GM21390 (cell line): ENCODE results near the gene ADAT1.
A peak's percentile ranks its signal among the peaks of the same experiment; 100 is the strongest.

Source experiments
- ATAC-seq: cut with Tn5 transposase; IDR thresholded peaks from one replicate; pipeline ENCODE4 v1.9.1; 2021; ENCODE audit not compliant: unreplicated experiment

The ADAT1 gene

GRCh38 chr16:75578212-75578611 lies 44.9 kb downstream of the ADAT1 start:
- no peak for ATAC-seq

- peak; percentile 58 for ATAC-seq
Measured at GRCh38 chr16:75576384-75576811, 46.7 kb downstream of the ADAT1 start.

- no peak for ATAC-seq
Measured at GRCh38 chr16:75575958-75576357, 47.1 kb downstream of the ADAT1 start.

GRCh38 chr16:75573955-75574354 lies 49.1 kb downstream of the ADAT1 start:
- no peak for ATAC-seq

GRCh38 chr16:75572864-75573542 lies 50.1 kb downstream of the ADAT1 start:
- ATAC-seq = no peak

GRCh38 chr16:75570396-75571065 lies 52.5 kb downstream of the ADAT1 start:
- ATAC-seq = no peak

GRCh38 chr16:75567911-75568310 lies 55.2 kb downstream of the ADAT1 start:
- ATAC-seq = no peak

- peak; percentile 2 for ATAC-seq
Measured at GRCh38 chr16:75566758-75567255, 56.3 kb downstream of the ADAT1 start.

GRCh38 chr16:75566040-75566757 lies 56.9 kb downstream of the ADAT1 start, which contains the start of gene GABARAPL2:
Gene GABARAPL2, plus strand, starts transcription at chr16:75566379. Its CDS starts 108 bp downstream, at chr16:75566487.
- ATAC-seq = peak; percentile 71

- ATAC-seq = peak; percentile 9
Measured at GRCh38 chr16:75565640-75566039, 57.4 kb downstream of the ADAT1 start.

GRCh38 chr16:75559564-75560372 lies 63.3 kb downstream of the ADAT1 start:
- no peak for ATAC-seq

GRCh38 chr16:75558846-75559401 lies 64.2 kb downstream of the ADAT1 start:
- ATAC-seq = no peak

GRCh38 chr16:75556431-75556950 lies 66.6 kb downstream of the ADAT1 start:
- ATAC-seq = no peak

GRCh38 chr16:75555707-75556430 lies 67.2 kb downstream of the ADAT1 start, which contains the start of gene TMEM231:
Gene TMEM231, minus strand, starts transcription at chr16:75556252. Its CDS starts 43 bp downstream, at chr16:75556209.
- peak; percentile 97 for ATAC-seq

GRCh38 chr16:75555213-75555706 lies 67.8 kb downstream of the ADAT1 start:
- ATAC-seq = peak; percentile 17

GRCh38 chr16:75552951-75553350 lies 70.1 kb downstream of the ADAT1 start:
- ATAC-seq = no peak

GRCh38 chr16:75550211-75550662 lies 72.8 kb downstream of the ADAT1 start:
- peak; percentile 89 for ATAC-seq
